CD4-positive, alpha-beta T cell treated with Interleukin-15 for 4 hours (primary cell): ENCODE results near the gene GNB4.
A peak's percentile ranks its signal among the peaks of the same experiment; 100 is the strongest.

Source experiments
- DNase-seq: peaks from one replicate; pipeline ENCODE4 v3.0.0-alpha.2; 2020; ENCODE audit warnings: low spot score

The GNB4 gene

GRCh38 chr3:179451265-179452175 lies at the start of gene GNB4:
GNB4 (minus strand) TSS chr3:179451470; CDS start chr3:179426200, 25,270 bp downstream.
- peak; percentile 28 for DNase-seq

DNA sequence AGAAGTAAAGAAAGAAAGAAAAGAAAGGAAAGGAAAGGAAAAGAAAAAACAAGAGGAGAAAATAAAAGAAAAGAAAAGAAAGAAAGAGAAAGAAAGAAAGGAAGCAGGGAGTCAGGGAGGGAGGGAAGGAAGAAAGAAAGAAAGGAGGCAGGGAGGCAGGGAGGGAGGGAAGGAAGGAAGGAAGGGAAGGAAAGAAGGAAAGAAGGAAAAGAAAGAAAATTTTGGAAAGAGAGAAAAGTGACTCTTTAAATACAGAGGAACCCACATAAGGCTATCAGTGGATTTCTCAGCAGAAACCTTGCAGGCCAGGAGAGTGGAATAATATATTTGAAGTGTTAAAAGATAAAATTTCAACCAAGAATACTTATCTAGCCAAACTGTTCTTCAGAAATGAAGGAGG lies 44.2 kb upstream of the GNB4 start:
- DNase-seq: no peak

- DNase-seq: no peak
Measured at GRCh38 chr3:179493260-179493659, 42.0 kb upstream of the GNB4 start.

GRCh38 chr3:179488213-179488612 lies 36.9 kb upstream of the GNB4 start:
- no peak for DNase-seq

GRCh38 chr3:179486806-179487205 lies 35.5 kb upstream of the GNB4 start:
- DNase-seq: no peak

DNA sequence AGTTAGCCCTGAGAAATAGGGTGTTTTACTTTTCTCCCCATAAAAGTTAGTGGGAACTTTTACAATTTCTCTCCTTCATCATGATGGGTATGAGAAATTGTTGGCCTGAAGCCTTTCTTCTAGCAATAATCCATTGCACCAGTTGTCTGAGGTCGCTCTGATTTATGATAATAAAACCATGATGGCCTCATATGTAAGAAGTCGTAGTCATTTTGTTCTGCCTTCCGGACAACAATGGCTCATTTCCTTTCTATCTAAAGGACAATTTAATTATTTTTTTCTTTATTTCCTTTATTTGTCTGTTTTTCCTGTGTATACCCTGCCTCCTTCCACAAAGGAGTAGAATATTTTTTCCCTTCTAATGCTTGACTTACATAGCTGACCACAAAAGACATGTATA lies 31.6 kb upstream of the GNB4 start:
- no peak for DNase-seq

DNA sequence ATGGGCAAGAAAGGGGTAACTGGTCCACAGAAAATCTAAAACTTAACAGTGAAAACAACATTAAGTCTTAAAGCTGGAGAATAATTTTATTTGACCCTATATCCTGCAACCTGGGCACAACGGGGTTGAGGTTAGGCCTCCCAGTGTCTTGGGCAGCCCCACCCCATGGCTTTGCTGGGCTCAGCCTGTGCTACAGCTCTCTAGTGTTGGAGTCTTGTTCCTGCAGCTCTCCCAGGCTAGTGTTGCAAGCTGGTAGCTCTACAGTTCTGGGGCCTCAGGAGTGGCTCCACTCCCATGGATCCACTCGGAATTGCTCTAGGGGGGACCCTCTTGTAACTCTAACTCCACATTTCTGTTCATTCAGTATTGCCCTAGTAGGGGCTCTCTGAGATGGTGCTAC lies 24.9 kb upstream of the GNB4 start:
- no peak for DNase-seq

DNA sequence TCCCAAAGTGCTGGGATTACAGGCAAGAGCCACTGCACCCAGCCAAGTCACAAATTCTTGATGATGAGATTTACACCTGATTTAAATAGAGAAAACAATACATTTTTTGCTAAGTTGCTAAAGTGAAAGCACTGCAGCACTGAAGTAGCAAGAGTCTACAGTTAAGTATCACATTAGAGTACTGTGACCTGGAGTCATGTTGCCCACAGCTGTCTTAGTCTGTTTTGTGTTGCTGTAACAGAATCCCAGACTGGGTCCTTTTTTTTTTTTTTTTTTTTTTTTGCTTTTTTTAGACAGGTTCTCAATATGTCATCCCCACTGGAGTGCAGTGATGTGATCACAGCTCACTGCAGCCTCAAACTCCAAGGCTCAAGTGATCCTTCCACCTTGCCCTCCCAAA lies 23.2 kb upstream of the GNB4 start:
- DNase-seq: no peak

- DNase-seq: no peak
Measured at GRCh38 chr3:179473565-179473964, 22.3 kb upstream of the GNB4 start.

DNA sequence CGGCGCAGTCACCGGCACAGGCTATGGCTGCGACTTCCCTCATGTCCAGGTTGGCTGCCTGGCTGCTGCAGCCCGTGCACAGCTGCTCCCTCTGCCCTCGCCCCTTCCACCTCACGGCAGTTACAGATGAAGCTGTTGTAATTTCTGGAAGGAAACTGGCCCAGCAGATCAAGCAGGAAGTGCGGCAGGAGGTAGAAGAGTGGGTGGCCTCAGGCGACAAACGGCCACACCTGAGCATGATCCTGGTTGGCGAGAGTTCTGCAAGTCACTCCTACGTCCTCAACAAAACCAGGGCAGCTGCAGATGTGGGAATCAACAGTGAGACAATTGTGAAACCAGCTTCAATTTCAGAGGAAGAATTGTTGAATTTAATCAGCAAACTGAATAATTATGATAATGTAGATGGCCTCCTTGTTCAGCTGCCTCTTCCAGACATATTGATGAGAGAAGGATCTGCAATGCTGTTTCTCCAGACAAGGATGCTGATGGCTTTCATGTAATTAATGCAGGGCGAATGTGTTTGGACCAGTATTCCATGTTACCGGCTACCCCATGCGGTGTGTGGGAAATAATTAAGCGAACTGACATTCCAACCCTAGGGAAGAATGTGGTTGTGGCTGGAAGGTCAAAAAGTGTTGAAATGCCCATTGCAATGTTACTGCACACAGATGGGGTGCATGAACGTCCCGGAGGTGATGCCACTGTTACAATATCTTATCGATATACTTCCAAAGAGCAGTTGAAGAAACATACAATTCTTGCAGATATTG lies 13.2 kb upstream of the GNB4 start:
- no peak for DNase-seq

DNA sequence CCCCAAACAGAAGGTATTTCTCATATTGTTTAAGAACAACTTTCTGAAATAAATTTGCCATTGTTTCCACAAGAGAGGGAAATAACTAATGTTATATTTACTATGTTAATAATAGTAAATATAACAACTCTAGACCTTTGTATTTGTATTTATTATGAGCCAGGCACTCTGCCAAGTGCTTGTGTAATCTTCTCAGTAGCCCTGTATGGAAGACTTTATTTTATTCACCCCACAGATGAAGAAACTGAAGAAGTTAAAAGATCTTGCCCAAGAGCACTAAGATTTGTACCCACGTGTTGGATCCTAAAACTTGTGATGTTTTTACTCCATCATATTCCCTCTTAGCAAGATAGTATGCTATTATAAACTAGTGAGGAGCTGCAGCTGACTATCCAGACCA lies 12.0 kb upstream of the GNB4 start:
- DNase-seq: no peak

DNA sequence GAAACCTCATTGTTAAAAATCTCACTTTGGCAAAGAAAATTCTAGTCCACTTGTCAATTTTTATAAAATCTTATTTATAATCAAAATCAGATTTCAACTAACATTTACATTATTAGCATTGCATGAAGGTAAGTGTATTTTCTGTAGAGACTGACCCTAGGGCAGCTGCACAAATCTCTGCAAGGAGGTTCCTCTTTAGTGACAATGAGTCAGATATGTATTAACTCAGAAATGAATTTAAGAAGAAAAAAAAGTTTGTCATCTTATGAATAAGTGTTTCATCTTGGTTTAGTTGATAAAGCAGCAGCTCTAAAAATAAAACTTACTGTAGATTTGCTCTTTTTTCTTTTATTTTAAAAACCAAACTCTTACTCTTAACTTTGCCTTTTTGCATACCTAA lies 9.0 kb upstream of the GNB4 start:
- DNase-seq: no peak

DNA sequence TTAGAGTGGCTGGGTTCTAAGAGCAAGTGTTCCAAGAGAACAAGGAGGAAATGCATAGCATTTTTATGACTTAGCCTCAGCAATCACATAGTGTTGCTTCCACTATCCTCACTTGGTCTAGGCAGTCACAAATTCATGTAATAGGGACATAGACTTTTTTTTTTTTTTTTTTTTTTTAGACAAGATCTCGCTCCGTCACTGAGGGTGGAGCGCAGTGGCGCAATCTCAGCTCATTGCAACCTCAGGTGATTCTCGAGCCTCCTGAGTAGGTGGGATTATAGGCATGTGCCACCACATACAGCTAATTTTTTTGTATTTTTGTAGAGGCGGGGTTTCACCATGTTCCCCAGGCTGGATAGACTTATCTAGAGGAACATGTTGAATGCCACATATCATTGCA lies 4.7 kb upstream of the GNB4 start:
- DNase-seq: no peak

DNA sequence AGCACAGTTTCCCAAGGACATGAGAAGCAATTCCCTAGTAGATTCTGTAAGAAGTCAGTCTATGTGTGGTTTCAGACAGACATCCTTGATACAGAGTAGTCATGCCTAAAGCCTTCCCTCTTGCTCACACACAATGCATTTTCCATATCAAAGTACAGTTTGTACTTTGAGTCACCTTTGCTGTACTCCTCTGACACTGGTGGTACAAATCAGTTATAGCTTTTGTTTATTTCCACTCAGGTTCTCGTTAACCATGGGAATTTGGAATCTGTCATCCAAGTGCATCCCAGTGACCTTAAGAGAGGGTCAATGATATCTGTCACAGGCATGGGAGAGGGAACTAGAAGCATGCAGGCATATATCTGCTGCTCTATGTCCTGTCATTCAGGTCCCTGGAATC lies 3.6 kb upstream of the GNB4 start:
- no peak for DNase-seq

DNA sequence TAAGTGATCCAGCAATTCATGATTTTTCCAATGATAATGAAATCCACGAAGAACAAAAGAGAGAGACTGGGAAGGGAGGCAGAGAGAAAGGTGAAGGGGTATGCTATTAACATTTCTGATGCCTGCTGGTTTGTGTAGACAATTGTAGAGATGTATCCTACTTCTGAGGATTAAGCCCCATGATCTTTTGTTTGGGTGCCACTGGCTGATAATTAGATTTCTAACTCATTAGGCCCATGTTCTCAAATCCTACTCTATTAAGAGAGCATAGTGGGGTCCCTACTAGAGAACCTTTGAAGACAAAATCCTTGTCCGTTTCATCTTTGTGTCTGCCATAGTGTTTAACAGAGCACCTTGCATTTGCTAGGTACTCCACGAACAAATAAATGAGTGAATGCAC lies 2.7 kb upstream of the GNB4 start:
- DNase-seq: no peak

GRCh38 chr3:179452872-179453271 lies 1.6 kb upstream of the GNB4 start:
- DNase-seq: no peak

DNA sequence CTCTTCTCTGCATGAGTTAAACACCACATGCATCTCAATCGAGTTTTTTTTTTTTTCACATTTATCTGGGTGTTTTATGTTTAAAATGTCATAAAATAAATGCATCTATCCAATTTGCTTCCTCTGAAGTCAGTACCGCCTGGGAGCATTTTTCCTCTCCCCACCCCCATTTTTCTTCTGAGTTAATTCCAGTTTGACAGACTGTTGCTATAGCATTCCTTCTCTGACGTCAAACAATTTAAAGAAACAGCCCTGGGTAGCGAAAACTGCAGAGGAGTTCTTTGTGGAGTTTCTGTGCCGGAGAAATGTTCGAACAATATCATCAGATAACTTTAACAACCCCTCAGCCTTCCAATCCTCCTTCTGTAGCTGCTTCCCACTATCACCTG lies 900 bp upstream of the GNB4 start:
- DNase-seq: no peak

DNA sequence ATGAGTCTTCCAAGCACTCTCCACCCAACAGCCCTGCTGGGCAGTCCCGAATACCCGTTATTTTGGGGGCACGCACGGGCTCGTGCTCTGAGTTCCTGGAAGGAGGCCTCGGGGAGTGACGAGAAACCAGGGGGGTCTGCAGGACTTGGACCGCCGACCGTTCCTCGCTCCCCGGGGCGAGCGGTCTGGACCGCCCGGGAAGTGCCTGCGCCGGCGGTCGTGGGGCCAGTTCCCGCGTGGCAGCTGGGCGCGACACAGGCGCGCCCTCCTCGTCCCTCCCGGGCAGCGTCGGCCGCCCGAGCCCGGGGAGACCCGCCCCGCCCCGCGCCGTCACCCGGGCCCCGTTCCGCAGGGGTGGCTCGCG lies 387 bp downstream of the GNB4 start:
- no peak for DNase-seq

DNA sequence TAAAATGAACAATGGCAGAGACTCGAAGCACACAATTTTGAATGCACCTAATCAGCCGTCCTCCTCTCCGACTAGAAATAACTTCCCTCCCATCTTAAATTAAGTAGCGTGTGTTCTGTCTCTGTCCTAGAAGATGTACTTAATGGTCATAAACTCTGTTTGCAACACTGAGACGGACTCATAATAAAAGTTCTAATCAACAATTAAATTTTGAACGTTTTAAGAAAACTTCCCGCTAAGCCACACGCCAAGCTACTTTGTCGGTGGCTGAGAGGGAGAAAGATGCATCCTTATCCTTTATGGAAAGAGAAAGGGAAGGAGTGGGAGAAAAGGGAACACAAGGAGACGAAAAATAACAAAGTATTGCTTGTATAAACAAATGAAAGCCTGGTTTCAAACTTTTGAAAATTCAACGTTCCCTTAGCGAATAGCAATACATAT lies 989 bp downstream of the GNB4 start:
- DNase-seq: no peak

DNA sequence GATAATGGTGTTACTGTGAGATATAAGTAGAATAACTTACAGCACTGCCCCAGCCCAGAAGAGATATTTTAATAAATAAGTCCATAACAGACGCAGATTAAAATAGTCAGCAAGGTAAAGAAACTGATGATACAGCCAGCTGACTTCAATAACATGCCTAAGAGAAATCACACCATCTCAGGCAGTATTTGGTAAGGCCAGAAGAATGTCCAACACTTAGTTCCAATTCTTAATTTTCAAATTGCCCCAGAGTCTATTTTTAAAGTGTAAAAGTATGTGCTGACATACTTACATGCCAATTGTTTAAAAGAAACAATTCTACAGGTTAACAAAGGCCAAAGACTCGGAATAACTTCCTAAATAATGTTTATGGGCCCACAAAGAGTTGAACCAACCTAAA lies 1.6 kb downstream of the GNB4 start:
- no peak for DNase-seq

GRCh38 chr3:179447251-179447650 lies 4.0 kb downstream of the GNB4 start:
- DNase-seq: no peak

DNA sequence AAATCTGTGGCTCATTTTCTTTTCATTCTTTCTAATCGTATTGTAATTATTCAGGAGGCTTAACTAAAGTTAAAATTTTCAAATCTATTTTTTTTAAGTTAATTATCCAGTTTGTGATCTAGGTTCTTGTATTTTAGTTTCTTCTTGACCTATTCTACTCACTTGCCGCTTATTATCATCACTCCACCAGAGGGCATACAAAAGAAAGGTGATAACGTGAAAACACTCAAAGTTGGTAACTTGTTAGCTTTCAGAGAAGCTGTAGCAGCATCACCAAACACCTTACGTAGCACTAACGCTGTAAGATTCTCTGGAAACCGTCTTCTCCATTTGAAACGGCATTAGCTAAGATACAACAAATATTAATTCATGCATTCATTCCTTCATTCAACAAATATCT lies 4.8 kb downstream of the GNB4 start:
- DNase-seq: no peak

DNA sequence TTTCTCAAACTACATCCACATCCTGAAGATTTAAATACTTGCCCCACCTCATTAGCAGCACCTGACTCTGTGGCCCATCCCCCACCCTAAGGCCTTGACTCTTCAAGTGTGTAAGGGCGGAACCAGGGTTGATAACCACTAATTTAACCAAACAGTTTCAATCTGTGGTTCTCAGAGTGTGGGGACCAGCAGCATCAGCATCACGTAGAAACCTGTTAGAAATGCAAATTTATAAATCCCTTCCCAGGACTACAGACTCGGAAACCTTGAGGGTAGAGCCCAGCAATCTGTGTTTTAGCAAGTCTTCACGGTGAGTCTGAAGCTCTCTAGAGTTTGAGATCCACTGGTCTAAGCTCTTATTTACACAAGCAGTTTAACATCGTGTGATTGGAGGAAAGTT lies 12.4 kb downstream of the GNB4 start:
- no peak for DNase-seq

GRCh38 chr3:179436517-179436916 lies 14.8 kb downstream of the GNB4 start:
- no peak for DNase-seq
